Astrocyte (in vitro differentiated cells and primary cell): ENCODE measurements around the gene OTX2. TPM values are rescaled to one million over a fixed set of nuclear protein-coding genes. Genes with fewer than 3 reads are reported as not detected.

ENCODE experiments used
- DNase-seq: peaks from one replicate; pipeline ENCODE4 v3.0.0-alpha.2; 2010; ENCODE audit warnings: low read depth
- FAIRE-seq: peaks from 2 replicates; lab custom pipeline; 2011; peaks lifted over from hg19 to GRCh38; lab: Jason Lieb, UNC
- H2AFZ ChIP-seq: 2 replicates; pipeline ENCODE4 v1.6.0; 2012; ENCODE audit warnings: low read depth, low read length, inconsistent platforms
- H3K27ac ChIP-seq: 2 replicates; pipeline ENCODE4 v1.5.1; 2011; ENCODE audit warnings: low read depth, low read length, inconsistent platforms
- H3K27me3 ChIP-seq: 2 replicates; pipeline ENCODE4 v1.6.0; 2011; ENCODE audit warnings: low read length, inconsistent platforms; ENCODE audit not compliant: insufficient read depth
- H3K36me3 ChIP-seq: 2 replicates; pipeline ENCODE4 v1.5.1; 2011; ENCODE audit warnings: low read length, inconsistent platforms; ENCODE audit not compliant: insufficient read depth
- H3K4me1 ChIP-seq: 2 replicates; pipeline ENCODE4 v1.5.1; 2011; ENCODE audit warnings: low read length, inconsistent platforms; ENCODE audit not compliant: insufficient read depth
- H3K4me2 ChIP-seq: 2 replicates; pipeline ENCODE4 v1.6.0; 2012; ENCODE audit warnings: low read length, inconsistent platforms
- H3K4me3 ChIP-seq: 2 replicates; pipeline ENCODE4 v1.5.1; 2011; ENCODE audit warnings: low read depth, mild to moderate bottlenecking, low read length, inconsistent platforms; ENCODE audit not compliant: insufficient read depth
- H3K79me2 ChIP-seq: 2 replicates; pipeline ENCODE4 v1.6.0; 2012; ENCODE audit warnings: mild to moderate bottlenecking, low read length, inconsistent platforms; ENCODE audit not compliant: insufficient read depth
- H3K9ac ChIP-seq: 2 replicates; pipeline ENCODE4 v1.6.0; 2012; ENCODE audit warnings: mild to moderate bottlenecking, low read length, inconsistent platforms
- H3K9me3 ChIP-seq: 2 replicates; pipeline ENCODE4 v1.5.1; 2012; ENCODE audit warnings: low read depth, mild to moderate bottlenecking, low read length, inconsistent platforms; ENCODE audit not compliant: insufficient read depth
- H4K20me1 ChIP-seq: 2 replicates; pipeline ENCODE4 v1.6.0; 2012; ENCODE audit warnings: low read length, inconsistent platforms; ENCODE audit not compliant: insufficient read depth
- H3K27ac Mint-ChIP-seq: one replicate; pipeline ENCODE4 v1.8.0; 2021; ENCODE audit warnings: mild to moderate bottlenecking, mixed read lengths; ENCODE audit not compliant: unreplicated experiment
- H3K27me3 Mint-ChIP-seq: one replicate; pipeline ENCODE4 v1.8.0; 2021; ENCODE audit warnings: low read depth, mixed read lengths; ENCODE audit not compliant: unreplicated experiment
- H3K36me3 Mint-ChIP-seq: one replicate; pipeline ENCODE4 v1.8.0; 2021; ENCODE audit warnings: low read depth, mixed read lengths; ENCODE audit not compliant: unreplicated experiment
- H3K4me1 Mint-ChIP-seq: one replicate; pipeline ENCODE4 v1.8.0; 2021; ENCODE audit warnings: low read depth, mixed read lengths; ENCODE audit not compliant: unreplicated experiment
- H3K4me3 Mint-ChIP-seq: one replicate; pipeline ENCODE4 v1.8.0; 2021; ENCODE audit warnings: mild to moderate bottlenecking, moderate library complexity, mixed read lengths; ENCODE audit not compliant: unreplicated experiment
- H3K9me3 Mint-ChIP-seq: one replicate; pipeline ENCODE4 v1.8.0; 2021; ENCODE audit warnings: mild to moderate bottlenecking, mixed read lengths; ENCODE audit not compliant: unreplicated experiment
- EZH2 ChIP-seq: IDR thresholded peaks from 2 replicates; pipeline ENCODE4 v1.6.1; 2012; ENCODE audit warnings: mild to moderate bottlenecking, low read length, inconsistent platforms; ENCODE audit not compliant: insufficient read depth
- total RNA-seq: library from RNA; stranded (reverse); gene quantifications from 2 replicates; pipeline ENCODE4 v1.2.1, GENCODE V29; 2021
- TF ChIP-seq, protein P1 (sequence below): IDR thresholded peaks from 2 replicates; pipeline ENCODE4 v1.5.1; 2011; ENCODE audit warnings: low read depth, mild to moderate bottlenecking, inconsistent platforms, low read length, moderate library complexity; ENCODE audit not compliant: insufficient read depth

Gene OTX2
- total RNA-seq, 1 donor from 2014 or later, result 8.2 TPM

- Mint-ChIP-seq H3K4me1 (peaks cover 3% of the 10 kb centered on the region), H3K9me3 (no peaks in the 10 kb centered on the region), H3K36me3 (no peaks in the 10 kb centered on the region), H3K4me3 (peak overlapping the region; percentile 67), H3K27ac (no peak overlapping the region), H3K27me3 (peaks cover 2% of the 10 kb centered on the region)
- no peak for TF ChIP-seq EZH2
- TF ChIP-seq, protein P1, sequence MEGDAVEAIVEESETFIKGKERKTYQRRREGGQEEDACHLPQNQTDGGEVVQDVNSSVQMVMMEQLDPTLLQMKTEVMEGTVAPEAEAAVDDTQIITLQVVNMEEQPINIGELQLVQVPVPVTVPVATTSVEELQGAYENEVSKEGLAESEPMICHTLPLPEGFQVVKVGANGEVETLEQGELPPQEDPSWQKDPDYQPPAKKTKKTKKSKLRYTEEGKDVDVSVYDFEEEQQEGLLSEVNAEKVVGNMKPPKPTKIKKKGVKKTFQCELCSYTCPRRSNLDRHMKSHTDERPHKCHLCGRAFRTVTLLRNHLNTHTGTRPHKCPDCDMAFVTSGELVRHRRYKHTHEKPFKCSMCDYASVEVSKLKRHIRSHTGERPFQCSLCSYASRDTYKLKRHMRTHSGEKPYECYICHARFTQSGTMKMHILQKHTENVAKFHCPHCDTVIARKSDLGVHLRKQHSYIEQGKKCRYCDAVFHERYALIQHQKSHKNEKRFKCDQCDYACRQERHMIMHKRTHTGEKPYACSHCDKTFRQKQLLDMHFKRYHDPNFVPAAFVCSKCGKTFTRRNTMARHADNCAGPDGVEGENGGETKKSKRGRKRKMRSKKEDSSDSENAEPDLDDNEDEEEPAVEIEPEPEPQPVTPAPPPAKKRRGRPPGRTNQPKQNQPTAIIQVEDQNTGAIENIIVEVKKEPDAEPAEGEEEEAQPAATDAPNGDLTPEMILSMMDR, result no peak
- Histone ChIP-seq H3K79me2 (no peaks in the 10 kb centered on the region), H3K4me1 (no peaks in the 10 kb centered on the region), H3K27ac (no peak overlapping the region), H2AFZ (no peak overlapping the region), H3K36me3 (no peaks in the 10 kb centered on the region), H3K9ac (no peak overlapping the region), H3K4me2 (no peak overlapping the region), H4K20me1 (no peaks in the 10 kb centered on the region), H3K4me3 (no peak overlapping the region), H3K27me3 (no peaks in the 10 kb centered on the region), H3K9me3 (no peaks in the 10 kb centered on the region)
- DNase-seq (no peak), FAIRE-seq (no peak)
These were observed 45.7 kb upstream of the OTX2 start for GRCh38 chr14:56855891-56856461.

DNA sequence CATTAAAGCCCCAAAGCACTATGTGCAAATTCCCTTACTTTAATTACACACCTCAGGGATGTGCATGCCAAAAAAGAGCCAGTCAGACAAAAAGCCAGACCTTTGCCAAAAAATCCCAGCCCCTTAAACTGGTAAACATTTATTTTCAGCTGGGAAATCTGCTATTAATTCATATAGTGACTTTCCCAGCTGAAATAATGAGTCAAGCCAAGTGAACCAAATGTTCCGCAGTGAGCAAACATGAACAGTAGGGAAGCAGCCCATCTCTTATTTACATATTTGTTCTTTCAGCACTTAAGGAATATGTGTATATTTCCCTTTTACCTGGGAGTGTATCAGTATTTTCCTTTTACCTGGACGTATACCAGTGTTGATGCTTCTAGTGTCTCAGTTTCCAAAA, 44.0 kb upstream of the OTX2 start:
- H3K27me3 Mint-ChIP-seq, result peaks cover 9% of the 10 kb centered on the region
- Histone ChIP-seq H2AFZ (no peak overlapping the region), H4K20me1 (no peaks in the 10 kb centered on the region), H3K4me3 (no peak overlapping the region), H3K27me3 (no peaks in the 10 kb centered on the region), H3K4me2 (no peak overlapping the region), H3K27ac (no peak overlapping the region), H3K79me2 (no peaks in the 10 kb centered on the region), H3K9me3 (no peaks in the 10 kb centered on the region), H3K36me3 (no peaks in the 10 kb centered on the region), H3K4me1 (no peaks in the 10 kb centered on the region), H3K9ac (no peak overlapping the region)
- no peak overlapping the region for H3K27ac Mint-ChIP-seq
- DNase-seq, result no peak
- peaks cover 3% of the 10 kb centered on the region for H3K4me1 Mint-ChIP-seq
- no peaks in the 10 kb centered on the region for H3K9me3 Mint-ChIP-seq
- no peaks in the 10 kb centered on the region for H3K36me3 Mint-ChIP-seq
- FAIRE-seq, result no peak
- no peak for TF ChIP-seq EZH2
- TF ChIP-seq, protein P1, result no peak
- no peak overlapping the region for H3K4me3 Mint-ChIP-seq
